ENCODE data around the gene FRS2. TPM values are rescaled to one million over a fixed set of nuclear protein-coding genes. Genes with fewer than 3 reads are reported as not detected.
A peak's percentile ranks its signal among the peaks of the same experiment; 100 is the strongest.
"Not testable (repeated sequence)": the region's sequence is repeated elsewhere in the genome, so short reads cannot be mapped to it uniquely, and the experiment has no call there.

FRS2 gene
- total RNA-seq, 1 experiment from 2014 or later = 28.1 TPM

GRCh38 chr12:69600804-69601203 is 130.6 kb downstream of the FRS2 start:
- no peaks in the 10 kb centered on the region for H3K9me3 Mint-ChIP-seq (ENCODE audit: unreplicated experiment)
- no peak for DNase-seq (ENCODE audit: unreplicated experiment)
- peak overlapping the region; percentile 61 for H3K27ac Mint-ChIP-seq (ENCODE audit: low read depth, unreplicated experiment)
- H3K36me3 Mint-ChIP-seq (ENCODE audit: insufficient read depth, unreplicated experiment) = peaks cover 80% of the 10 kb centered on the region
- H3K4me1 Mint-ChIP-seq (ENCODE audit: insufficient read depth, unreplicated experiment) = no peaks in the 10 kb centered on the region
- ChIA-PET CTCF (interaction anchor here (0.6 to 0.7 kb wide), 2 partner anchors 11 to 52 kb away, joined by 3 read pairs; no protein-coding TSS in a partner anchor), POLR2A (no interaction called here)
- no peak for TF ChIP-seq CTCF (IDR thresholded peaks at IDR 0.05; ENCODE audit: unreplicated experiment)
- intact Hi-C loops (cut with micrococcal nuclease) = no loop called here
- BruUV-seq (replicated peaks) = no TSS peak
- no peak overlapping the region for H3K4me3 Mint-ChIP-seq (ENCODE audit: unreplicated experiment)
- no peaks in the 10 kb centered on the region for H3K27me3 Mint-ChIP-seq (ENCODE audit: insufficient read depth, unreplicated experiment)

GRCh38 chr12:69601962-69602685 is 131.9 kb downstream of the FRS2 start:
- ChIA-PET CTCF (no interaction called here), POLR2A (interaction anchor here (0.6 to 1.4 kb wide), 3 partner anchors 15 to 46 kb away, joined by 3 to 5 read pairs (median 3); no protein-coding TSS in a partner anchor)
- Mint-ChIP-seq H3K4me3 (ENCODE audit: unreplicated experiment) (no peak overlapping the region), H3K36me3 (ENCODE audit: insufficient read depth, unreplicated experiment) (peaks cover 66% of the 10 kb centered on the region), H3K27me3 (ENCODE audit: insufficient read depth, unreplicated experiment) (no peaks in the 10 kb centered on the region), H3K9me3 (ENCODE audit: unreplicated experiment) (no peaks in the 10 kb centered on the region), H3K27ac (ENCODE audit: low read depth, unreplicated experiment) (no peak overlapping the region), H3K4me1 (ENCODE audit: insufficient read depth, unreplicated experiment) (no peaks in the 10 kb centered on the region)
- intact Hi-C loops (cut with micrococcal nuclease) = no loop called here
- DNase-seq (ENCODE audit: unreplicated experiment) = no peak
- TF ChIP-seq CTCF (IDR thresholded peaks at IDR 0.05; ENCODE audit: unreplicated experiment) = no peak
- BruUV-seq (replicated peaks) = no TSS peak

- H3K36me3 Mint-ChIP-seq (ENCODE audit: insufficient read depth, unreplicated experiment) = peaks cover 58% of the 10 kb centered on the region
- intact Hi-C loops (cut with micrococcal nuclease) = no loop called here
Observed at GRCh38 chr12:69602954-69603353, 132.8 kb downstream of the FRS2 start.

GRCh38 chr12:69603556-69603955 is 133.4 kb downstream of the FRS2 start:
- intact Hi-C loops (cut with micrococcal nuclease) = not testable (repeated sequence)

More at GRCh38 chr12:69602954-69603353, 132.8 kb downstream of the FRS2 start:
- no peak for TF ChIP-seq CTCF (IDR thresholded peaks at IDR 0.05; ENCODE audit: unreplicated experiment)
- no peak for DNase-seq (ENCODE audit: unreplicated experiment)
- H3K4me3 Mint-ChIP-seq (ENCODE audit: unreplicated experiment) = no peak overlapping the region
- no peaks in the 10 kb centered on the region for H3K9me3 Mint-ChIP-seq (ENCODE audit: unreplicated experiment)
- no peaks in the 10 kb centered on the region for H3K4me1 Mint-ChIP-seq (ENCODE audit: insufficient read depth, unreplicated experiment)
- H3K27ac Mint-ChIP-seq (ENCODE audit: low read depth, unreplicated experiment) = no peak overlapping the region
- CTCF ChIA-PET = interaction anchor here (0.6 kb wide), 2 partner anchors 133 to 1116 kb away, joined by 3 read pairs; no protein-coding TSS in a partner anchor
- no TSS peak for BruUV-seq (replicated peaks)
- POLR2A ChIA-PET = interaction anchor here (1.4 kb wide), 1 partner anchor 17 kb away, joined by 5 read pairs; no protein-coding TSS in a partner anchor
- no peaks in the 10 kb centered on the region for H3K27me3 Mint-ChIP-seq (ENCODE audit: insufficient read depth, unreplicated experiment)

GRCh38 chr12:69604275-69604674 is 134.1 kb downstream of the FRS2 start:
- H3K27ac Mint-ChIP-seq (ENCODE audit: low read depth, unreplicated experiment); POLR2A ChIA-PET; intact Hi-C loops (cut with micrococcal nuclease); DNase-seq (ENCODE audit: unreplicated experiment); H3K9me3 Mint-ChIP-seq (ENCODE audit: unreplicated experiment); BruUV-seq (replicated peaks); H3K4me1 Mint-ChIP-seq (ENCODE audit: insufficient read depth, unreplicated experiment); H3K27me3 Mint-ChIP-seq (ENCODE audit: insufficient read depth, unreplicated experiment); H3K4me3 Mint-ChIP-seq (ENCODE audit: unreplicated experiment); CTCF ChIA-PET: not testable (repeated sequence)
- H3K36me3 Mint-ChIP-seq (ENCODE audit: insufficient read depth, unreplicated experiment) = peaks cover 45% of the 10 kb centered on the region

More at GRCh38 chr12:69603556-69603955, 133.4 kb downstream of the FRS2 start:
- H3K4me1 Mint-ChIP-seq (ENCODE audit: insufficient read depth, unreplicated experiment); POLR2A ChIA-PET; BruUV-seq (replicated peaks); H3K4me3 Mint-ChIP-seq (ENCODE audit: unreplicated experiment); DNase-seq (ENCODE audit: unreplicated experiment); H3K27ac Mint-ChIP-seq (ENCODE audit: low read depth, unreplicated experiment); H3K27me3 Mint-ChIP-seq (ENCODE audit: insufficient read depth, unreplicated experiment); H3K9me3 Mint-ChIP-seq (ENCODE audit: unreplicated experiment): not testable (repeated sequence)
- H3K36me3 Mint-ChIP-seq (ENCODE audit: insufficient read depth, unreplicated experiment) = peaks cover 52% of the 10 kb centered on the region
- CTCF ChIA-PET = interaction anchor here (0.6 kb wide), 2 partner anchors 133 to 1116 kb away, joined by 3 read pairs; no protein-coding TSS in a partner anchor

Data from MCF 10A (cell line).